Gastroesophageal sphincter (tissue), 3 donors: ENCODE results near the gene TECPR2.

Experiments used
- CTCF ChIP-seq, 4 experiments: fragments of 200-600 bp in 2 of 4; fragments of 450-650 bp in 2 of 4; sonication (generic) in 1 of 4; IDR thresholded peaks; one replicate each; pipeline ENCODE4 v1.5.1; 2017 to 2019; ENCODE audit warnings: antibody characterized with exemption in 4 of 4, mild to moderate bottlenecking in 2 of 4, moderate library complexity in 2 of 4
- EP300 ChIP-seq: sonication (generic); formaldehyde crosslinking; IDR thresholded peaks from one replicate; pipeline ENCODE4 v1.6.1; 2017; ENCODE audit warnings: antibody characterized with exemption, mild to moderate bottlenecking
- POLR2A ChIP-seq, 2 donors: fragments of 450-650 bp; IDR thresholded peaks; one replicate each; pipeline ENCODE4 v1.6.1; 2017; ENCODE audit warnings: antibody characterized with exemption in 2 of 2, mild to moderate bottlenecking in 2 of 2, moderate library complexity in 1 of 2
- POLR2AphosphoS5 ChIP-seq: sonication (generic); formaldehyde crosslinking; IDR thresholded peaks from one replicate; pipeline ENCODE4 v1.6.1; 2017; ENCODE audit warnings: antibody characterized with exemption

- TF ChIP-seq CTCF (IDR thresholded peaks at IDR 0.05) (no peak), POLR2A (IDR thresholded peaks at IDR 0.05) (no peak), POLR2AphosphoS5 (no peak), EP300 (no peak)
Observed at GRCh38 chr14:102544046-102544746, 181.5 kb downstream of the TECPR2 start.
